ENCODE data around the gene OR1I1. TPM values are rescaled to one million over a fixed set of nuclear protein-coding genes. Genes with fewer than 3 reads are reported as not detected.

Gene OR1I1
- total RNA-seq, 1 experiment from 2014 or later: not detected

GRCh38 chr19:15118248-15118647, 36.2 kb downstream of the OR1I1 start:
- H2BK5ac ChIP-seq (ENCODE audit: insufficient read length, low read length): no peak overlapping the region
- H2AFZ ChIP-seq (ENCODE audit: low read length): no peak overlapping the region
- no peak overlapping the region for H3K4me2 ChIP-seq (ENCODE audit: insufficient read depth, insufficient read length, low read length)
- H3K23me2 ChIP-seq (ENCODE audit: insufficient read length, low read depth, low read length, poor library complexity, severe bottlenecking): no peaks in the 10 kb centered on the region
- H3K23ac ChIP-seq (ENCODE audit: insufficient read length, low read depth, low read length): no peak overlapping the region
- H4K5ac ChIP-seq (ENCODE audit: insufficient read length, low read depth, low read length): no peak overlapping the region
- H3K79me2 ChIP-seq (ENCODE audit: insufficient read depth, low read length): no peaks in the 10 kb centered on the region; the same call in 1 of the 2 replicates
- H3K27ac ChIP-seq (ENCODE audit: insufficient read length, low read depth, low read length): no peak overlapping the region
- H3K14ac ChIP-seq (ENCODE audit: insufficient read depth, low read length): no peak overlapping the region
- no peak overlapping the region for H2BK12ac ChIP-seq (ENCODE audit: insufficient read length, low read depth, low read length)
- no peaks in the 10 kb centered on the region for H4K20me1 ChIP-seq (ENCODE audit: control insufficient read depth, insufficient read depth, insufficient read length)
- Mint-ChIP-seq H3K36me3 (ENCODE audit: insufficient read depth in 1 of 3, low read depth in 3 of 3) (peaks cover 50 to 93% (median 86%) of the 10 kb centered on the region in 3 experiments; a peak in 6 of 7 replicates), H3K9me3 (no peaks in the 10 kb centered on the region; a peak in 2 of 5 replicates), H3K4me3 (no peak overlapping the region), H3K27ac (no peak overlapping the region), H3K27me3 (ENCODE audit: low read depth) (no peaks in the 10 kb centered on the region; the same call in 1 of the 2 replicates), H3K4me1 (no peaks in the 10 kb centered on the region)
- H2BK20ac ChIP-seq (ENCODE audit: low read depth, low read length, poor library complexity, severe bottlenecking): no peak overlapping the region
- H3K9ac ChIP-seq (ENCODE audit: extremely low read depth, insufficient read length, low read length): no peak overlapping the region
- H4K91ac ChIP-seq (ENCODE audit: insufficient read length, low read depth, low read length): no peak overlapping the region
- H3K9me3 ChIP-seq (ENCODE audit: control insufficient read depth, low read depth, low read length): no peaks in the 10 kb centered on the region
- no peak overlapping the region for H3K4ac ChIP-seq (ENCODE audit: low read depth, low read length)
- no peak overlapping the region for H3K56ac ChIP-seq (ENCODE audit: insufficient read length, low read depth, low read length)
- WGBS (ENCODE audit: extremely low coverage, insufficient read length, low lambda C conversion rate): no CpG with 5 or more reads among the region's 2 CpGs
- no peak overlapping the region for H3K18ac ChIP-seq (ENCODE audit: insufficient read length, low read depth, low read length)
- H3K27me3 ChIP-seq (ENCODE audit: insufficient read depth, low read length): no peaks in the 10 kb centered on the region
- H3T11ph ChIP-seq (ENCODE audit: low read length): no peak overlapping the region
- no peak overlapping the region for H2BK120ac ChIP-seq (ENCODE audit: low read depth, low read length, poor library complexity, severe bottlenecking)
- H2AK5ac ChIP-seq (ENCODE audit: insufficient read length, low read length): no peak overlapping the region
- TF ChIP-seq, protein P1, sequence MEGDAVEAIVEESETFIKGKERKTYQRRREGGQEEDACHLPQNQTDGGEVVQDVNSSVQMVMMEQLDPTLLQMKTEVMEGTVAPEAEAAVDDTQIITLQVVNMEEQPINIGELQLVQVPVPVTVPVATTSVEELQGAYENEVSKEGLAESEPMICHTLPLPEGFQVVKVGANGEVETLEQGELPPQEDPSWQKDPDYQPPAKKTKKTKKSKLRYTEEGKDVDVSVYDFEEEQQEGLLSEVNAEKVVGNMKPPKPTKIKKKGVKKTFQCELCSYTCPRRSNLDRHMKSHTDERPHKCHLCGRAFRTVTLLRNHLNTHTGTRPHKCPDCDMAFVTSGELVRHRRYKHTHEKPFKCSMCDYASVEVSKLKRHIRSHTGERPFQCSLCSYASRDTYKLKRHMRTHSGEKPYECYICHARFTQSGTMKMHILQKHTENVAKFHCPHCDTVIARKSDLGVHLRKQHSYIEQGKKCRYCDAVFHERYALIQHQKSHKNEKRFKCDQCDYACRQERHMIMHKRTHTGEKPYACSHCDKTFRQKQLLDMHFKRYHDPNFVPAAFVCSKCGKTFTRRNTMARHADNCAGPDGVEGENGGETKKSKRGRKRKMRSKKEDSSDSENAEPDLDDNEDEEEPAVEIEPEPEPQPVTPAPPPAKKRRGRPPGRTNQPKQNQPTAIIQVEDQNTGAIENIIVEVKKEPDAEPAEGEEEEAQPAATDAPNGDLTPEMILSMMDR (conservative IDR thresholded peaks at IDR 0.05): no peak
- no peak overlapping the region for H4K8ac ChIP-seq (replicated peaks; ENCODE audit: insufficient read length, low read depth, low read length)
- DNase-seq: no peak
- H2BK15ac ChIP-seq (ENCODE audit: low read depth, low read length): no peak overlapping the region
- no peaks in the 10 kb centered on the region for H3K4me1 ChIP-seq (ENCODE audit: insufficient read depth, low read length)
- H3K79me1 ChIP-seq (ENCODE audit: insufficient read depth, low read depth, low read length, poor library complexity, severe bottlenecking): no peaks in the 10 kb centered on the region
